GM19463 (cell line): ENCODE results near the gene MAGI1.
"Not testable (repeated sequence)": the region's sequence is repeated elsewhere in the genome, so short reads cannot be mapped to it uniquely, and the experiment has no call there.

Source experiments
- ATAC-seq: cut with Tn5 transposase; IDR thresholded peaks from one replicate; pipeline ENCODE4 v1.9.1; 2021; ENCODE audit warnings: mild to moderate bottlenecking, moderate library complexity; ENCODE audit not compliant: unreplicated experiment

MAGI1 gene

GRCh38 chr3:65516998-65517397 lies 521.7 kb downstream of the MAGI1 start:
- ATAC-seq, result no peak

- ATAC-seq, result not testable (repeated sequence)
Measured at GRCh38 chr3:65514317-65514716, 524.4 kb downstream of the MAGI1 start.

GRCh38 chr3:65509423-65509794 lies 529.3 kb downstream of the MAGI1 start:
- ATAC-seq, result not testable (repeated sequence)

GRCh38 chr3:65508750-65509422 lies 529.8 kb downstream of the MAGI1 start:
- no peak for ATAC-seq

GRCh38 chr3:65507437-65507836 lies 531.3 kb downstream of the MAGI1 start:
- ATAC-seq, result no peak

GRCh38 chr3:65503776-65504175 lies 534.9 kb downstream of the MAGI1 start:
- no peak for ATAC-seq

- no peak for ATAC-seq
Measured at GRCh38 chr3:65502526-65502925, 536.2 kb downstream of the MAGI1 start.

GRCh38 chr3:65500398-65501306 lies 538.1 kb downstream of the MAGI1 start:
- ATAC-seq, result no peak

- ATAC-seq, result no peak
Measured at GRCh38 chr3:65497846-65498245, 540.9 kb downstream of the MAGI1 start.

GRCh38 chr3:65497236-65497635 lies 541.5 kb downstream of the MAGI1 start:
- no peak for ATAC-seq

GRCh38 chr3:65493938-65494337 lies 544.8 kb downstream of the MAGI1 start:
- no peak for ATAC-seq

- ATAC-seq, result no peak
Measured at GRCh38 chr3:65493371-65493882, 545.3 kb downstream of the MAGI1 start.

- no peak for ATAC-seq
Measured at GRCh38 chr3:65492249-65492648, 546.5 kb downstream of the MAGI1 start.

- no peak for ATAC-seq
Measured at GRCh38 chr3:65490114-65490513, 548.6 kb downstream of the MAGI1 start.

- no peak for ATAC-seq
Measured at GRCh38 chr3:65489253-65489652, 549.5 kb downstream of the MAGI1 start.

GRCh38 chr3:65485826-65486469 lies 552.8 kb downstream of the MAGI1 start:
- ATAC-seq, result no peak

GRCh38 chr3:65484964-65485363 lies 553.8 kb downstream of the MAGI1 start:
- no peak for ATAC-seq

GRCh38 chr3:65483480-65483879 lies 555.2 kb downstream of the MAGI1 start:
- ATAC-seq, result no peak

- no peak for ATAC-seq
Measured at GRCh38 chr3:65483011-65483410, 555.7 kb downstream of the MAGI1 start.

GRCh38 chr3:65481085-65481484 lies 557.6 kb downstream of the MAGI1 start:
- no peak for ATAC-seq

GRCh38 chr3:65479990-65480389 lies 558.7 kb downstream of the MAGI1 start:
- no peak for ATAC-seq
